ENCODE data around the gene PPP4R3B.
A peak's percentile ranks its signal among the peaks of the same experiment; 100 is the strongest.

- peak; percentile 52 for TF ChIP-seq CTCF (IDR thresholded peaks at IDR 0.05; ENCODE audit: borderline replicate concordance, extremely low read depth, low read length, poor library complexity, severe bottlenecking)
- TF ChIP-seq EZH2 (IDR thresholded peaks at IDR 0.05; ENCODE audit: borderline replicate concordance, low read depth, low read length, severe bottlenecking), result no peak
These were observed 105.8 kb downstream of the PPP4R3B start for GRCh38 chr2:55511508-55512124.
